ENCODE measurements around the gene PDZD2.

PDZD2 gene

DNA sequence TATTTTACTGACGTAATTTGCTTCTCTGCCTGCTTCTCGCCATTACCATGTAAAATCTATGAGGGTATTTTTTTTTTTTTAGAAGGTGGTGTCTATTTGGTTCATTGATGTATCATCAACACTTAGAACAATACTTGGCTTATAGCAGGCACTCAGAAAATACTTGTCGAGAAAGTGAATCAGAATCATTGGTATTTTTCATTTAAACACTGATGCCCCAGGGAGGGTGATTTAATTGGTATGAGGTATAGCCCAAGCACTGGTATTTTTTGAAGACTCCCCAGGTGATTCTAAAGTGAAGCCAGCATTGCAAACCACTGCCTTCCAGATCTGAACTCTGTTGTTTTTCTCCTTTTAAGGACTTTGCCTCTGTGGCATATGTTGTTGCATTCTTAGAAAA, 16.6 kb downstream of the PDZD2 start:
- in situ Hi-C loops (cut with MboI; ENCODE audit: low pct_unique_long_range_greater_than_20kb, low sequenced_read_pairs, unreplicated experiment) = no loop called here

GRCh38 chr5:31656806-31657205, 17.9 kb downstream of the PDZD2 start:
- TF ChIP-seq, protein P1, sequence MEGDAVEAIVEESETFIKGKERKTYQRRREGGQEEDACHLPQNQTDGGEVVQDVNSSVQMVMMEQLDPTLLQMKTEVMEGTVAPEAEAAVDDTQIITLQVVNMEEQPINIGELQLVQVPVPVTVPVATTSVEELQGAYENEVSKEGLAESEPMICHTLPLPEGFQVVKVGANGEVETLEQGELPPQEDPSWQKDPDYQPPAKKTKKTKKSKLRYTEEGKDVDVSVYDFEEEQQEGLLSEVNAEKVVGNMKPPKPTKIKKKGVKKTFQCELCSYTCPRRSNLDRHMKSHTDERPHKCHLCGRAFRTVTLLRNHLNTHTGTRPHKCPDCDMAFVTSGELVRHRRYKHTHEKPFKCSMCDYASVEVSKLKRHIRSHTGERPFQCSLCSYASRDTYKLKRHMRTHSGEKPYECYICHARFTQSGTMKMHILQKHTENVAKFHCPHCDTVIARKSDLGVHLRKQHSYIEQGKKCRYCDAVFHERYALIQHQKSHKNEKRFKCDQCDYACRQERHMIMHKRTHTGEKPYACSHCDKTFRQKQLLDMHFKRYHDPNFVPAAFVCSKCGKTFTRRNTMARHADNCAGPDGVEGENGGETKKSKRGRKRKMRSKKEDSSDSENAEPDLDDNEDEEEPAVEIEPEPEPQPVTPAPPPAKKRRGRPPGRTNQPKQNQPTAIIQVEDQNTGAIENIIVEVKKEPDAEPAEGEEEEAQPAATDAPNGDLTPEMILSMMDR (IDR thresholded peaks at IDR 0.05; ENCODE audit: extremely low read depth, insufficient read depth, missing control alignments) = no peak
- in situ Hi-C loops (cut with MboI; ENCODE audit: low pct_unique_long_range_greater_than_20kb, low sequenced_read_pairs, unreplicated experiment) = no loop called here
- DNase-seq (ENCODE audit: low spot score) = no peak

More for the DNA sequence above, 16.6 kb downstream of the PDZD2 start:
- TF ChIP-seq, protein P1 (IDR thresholded peaks at IDR 0.05; ENCODE audit: extremely low read depth, insufficient read depth, missing control alignments) = no peak
- DNase-seq (ENCODE audit: low spot score) = no peak

DNA sequence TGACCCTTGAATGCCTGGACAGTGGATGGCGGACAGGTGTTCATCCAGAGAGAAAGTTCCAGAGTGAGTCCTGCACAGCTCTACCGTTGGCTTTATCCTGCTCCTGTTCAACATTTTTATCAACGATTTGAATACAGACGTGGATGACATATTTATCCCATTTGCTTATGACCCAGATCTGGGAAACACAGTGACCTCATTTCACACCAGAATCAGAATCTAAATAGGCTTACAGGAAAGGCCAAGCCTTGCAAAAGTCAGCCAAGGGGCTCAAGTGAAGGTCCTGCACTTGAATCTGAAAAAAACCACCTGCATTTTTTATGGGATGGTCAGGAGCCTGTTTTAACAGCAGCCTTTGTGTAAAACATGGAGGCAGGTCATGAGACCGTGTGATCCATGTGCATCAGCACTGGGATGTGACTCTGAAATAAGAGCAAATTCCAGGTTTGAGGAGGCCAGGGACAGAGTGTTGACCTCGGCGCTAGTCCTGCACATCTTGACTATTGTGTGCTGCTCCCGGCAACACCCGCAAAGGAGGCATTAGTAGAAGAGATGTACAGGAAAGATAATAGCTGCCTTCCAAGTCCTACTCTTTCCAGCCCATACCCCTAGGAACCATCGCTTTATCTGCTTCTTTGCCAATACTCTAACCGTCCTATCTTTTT, 18.5 kb downstream of the PDZD2 start:
- no peak for DNase-seq (ENCODE audit: low spot score)
- in situ Hi-C loops (cut with MboI; ENCODE audit: low pct_unique_long_range_greater_than_20kb, low sequenced_read_pairs, unreplicated experiment) = no loop called here
- TF ChIP-seq, protein P1 (IDR thresholded peaks at IDR 0.05; ENCODE audit: extremely low read depth, insufficient read depth, missing control alignments) = no peak

DNA sequence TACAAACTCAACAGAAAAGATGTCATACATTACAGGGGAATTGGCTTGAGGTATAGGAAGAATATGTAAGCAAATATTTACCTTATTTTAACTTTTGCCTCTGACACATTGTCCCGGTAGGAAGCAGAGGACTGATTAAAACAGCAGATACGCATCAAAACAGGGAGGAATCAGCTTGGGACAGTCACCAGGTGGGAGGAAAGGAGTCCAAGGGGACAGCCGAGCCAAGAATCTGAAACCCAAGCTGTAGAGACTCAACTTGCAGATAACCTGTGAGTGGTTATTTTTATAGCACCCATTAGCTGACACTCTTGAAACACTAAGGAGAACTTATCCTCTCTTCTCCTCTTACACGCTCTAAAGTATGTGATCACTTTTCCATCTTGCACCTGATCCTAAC, 22.3 kb downstream of the PDZD2 start:
- in situ Hi-C loops (cut with MboI; ENCODE audit: low pct_unique_long_range_greater_than_20kb, low sequenced_read_pairs, unreplicated experiment) = no loop called here
- TF ChIP-seq, protein P1 (IDR thresholded peaks at IDR 0.05; ENCODE audit: extremely low read depth, insufficient read depth, missing control alignments) = no peak
- no peak for DNase-seq (ENCODE audit: low spot score)

DNA sequence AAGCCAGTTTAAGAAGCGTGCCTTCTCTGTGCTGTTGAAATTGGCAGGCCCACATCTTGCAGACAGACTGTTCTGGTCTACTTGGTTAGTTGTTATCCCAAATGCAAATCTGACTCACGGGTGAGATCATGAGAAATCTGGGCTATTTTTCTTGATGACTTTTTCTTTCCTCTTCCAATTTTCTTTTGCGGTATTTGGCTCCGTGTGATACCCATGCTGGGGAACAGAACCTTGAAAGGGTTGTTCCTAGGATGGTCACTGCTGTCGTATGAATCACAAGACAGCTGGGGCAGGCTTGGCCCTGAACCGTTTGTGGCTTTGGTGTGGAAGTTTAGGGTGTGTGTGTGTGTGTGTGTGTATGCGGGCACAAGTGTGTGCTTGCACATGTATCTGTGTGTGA, 24.6 kb downstream of the PDZD2 start:
- no peak for DNase-seq (ENCODE audit: low spot score)
- TF ChIP-seq, protein P1 (IDR thresholded peaks at IDR 0.05; ENCODE audit: extremely low read depth, insufficient read depth, missing control alignments) = no peak
- in situ Hi-C loops (cut with MboI; ENCODE audit: low pct_unique_long_range_greater_than_20kb, low sequenced_read_pairs, unreplicated experiment) = no loop called here

GRCh38 chr5:31664566-31664965, 25.6 kb downstream of the PDZD2 start:
- peak; percentile 35 for DNase-seq (ENCODE audit: low spot score)
- TF ChIP-seq, protein P1 (IDR thresholded peaks at IDR 0.05; ENCODE audit: extremely low read depth, insufficient read depth, missing control alignments) = peak; percentile 33
- in situ Hi-C loops (cut with MboI; ENCODE audit: low pct_unique_long_range_greater_than_20kb, low sequenced_read_pairs, unreplicated experiment) = no loop called here

Data from GM13977 (cell line).